HL-60 (cell line): ENCODE data around the gene SH3BP1.

Experiments used
- CTCF ChIP-seq: IDR thresholded peaks from one replicate; pipeline ENCODE4 v1.5.1; 2011; ENCODE audit warnings: low read length, control low read depth, inconsistent platforms; ENCODE audit not compliant: insufficient read depth
- POLR2AphosphoS5 ChIP-seq: IDR thresholded peaks from 2 replicates; pipeline ENCODE4 v1.6.1; 2012; ENCODE audit warnings: low read depth
- REST ChIP-seq: IDR thresholded peaks from 2 replicates; pipeline ENCODE4 v1.6.1; 2012; ENCODE audit warnings: low read depth; ENCODE audit not compliant: insufficient replicate concordance
- SPI1 ChIP-seq: IDR thresholded peaks from 2 replicates; pipeline ENCODE4 v1.6.1; 2012; ENCODE audit warnings: low read depth, mild to moderate bottlenecking, borderline replicate concordance

GRCh38 chr22:37639771-37640590 is 512 bp downstream of the SH3BP1 start:
- TF ChIP-seq CTCF (no peak), POLR2AphosphoS5 (no peak), REST (no peak), SPI1 (peak; percentile 87; the same call in 1 of the 2 replicates)
